Stomach smooth muscle (tissue), 2 donors: Measurements from ENCODE around the gene IL25.
A peak's percentile ranks its signal among the peaks of the same experiment; 100 is the strongest.

Experiments
- H3K27ac ChIP-seq: one replicate; pipeline ENCODE4 v1.7.0; 2013; ENCODE audit warnings: mild to moderate bottlenecking, low read length, inconsistent platforms
- H3K27me3 ChIP-seq, 2 donors: one replicate each; pipeline ENCODE4 v1.7.0; 2013; ENCODE audit warnings: low read length in 2 of 2; ENCODE audit not compliant: insufficient read depth in 2 of 2, control insufficient read depth in 1 of 2
- H3K36me3 ChIP-seq, 2 donors: one replicate each; pipeline ENCODE4 v1.7.0; 2013; ENCODE audit warnings: low read length in 2 of 2; ENCODE audit not compliant: control insufficient read depth in 2 of 2, insufficient read depth in 2 of 2
- H3K4me1 ChIP-seq: one replicate; pipeline ENCODE4 v1.7.0; 2013; ENCODE audit warnings: low read length; ENCODE audit not compliant: control insufficient read depth, insufficient read depth
- H3K4me3 ChIP-seq, 2 donors: one replicate each; pipeline ENCODE4 v1.7.0; 2013; ENCODE audit warnings: low read length in 2 of 2
- H3K9ac ChIP-seq, 2 donors: one replicate each; pipeline ENCODE4 v1.7.0; 2013; ENCODE audit warnings: low read length in 2 of 2, mild to moderate bottlenecking in 1 of 2
- H3K9me3 ChIP-seq, 2 donors: one replicate each; pipeline ENCODE4 v1.7.0; 2013; ENCODE audit warnings: low read length in 2 of 2; ENCODE audit not compliant: control insufficient read depth in 2 of 2
- donor health status: healthy.
- donor health status: Pancreatic carcinoma.

IL25 gene

GRCh38 chr14:23355871-23356435 lies 16.7 kb upstream of the IL25 start:
- Histone ChIP-seq H3K4me1 (peaks cover 25% of the 10 kb centered on the region), H3K4me3 (no peak overlapping the region), H3K9ac (no peak overlapping the region), H3K9me3 (no peaks in the 10 kb centered on the region), H3K36me3 (peaks cover 0 to 9% of the 10 kb centered on the region in 2 donors), H3K27me3 (no peaks in the 10 kb centered on the region), H3K27ac (no peak overlapping the region)

- Histone ChIP-seq H3K36me3 (peaks cover 0 to 9% of the 10 kb centered on the region in 2 donors), H3K9ac (no peak overlapping the region)
These were observed 15.9 kb upstream of the IL25 start for GRCh38 chr14:23356662-23357061.

GRCh38 chr14:23357261-23357660 lies 15.3 kb upstream of the IL25 start:
- H3K4me3 ChIP-seq = no peak overlapping the region
- H3K9ac ChIP-seq = no peak overlapping the region
- H3K36me3 ChIP-seq = peaks cover 0 to 9% of the 10 kb centered on the region in 2 donors
- no peaks in the 10 kb centered on the region for H3K9me3 ChIP-seq
- H3K4me1 ChIP-seq = peaks cover 19% of the 10 kb centered on the region
- H3K27me3 ChIP-seq = no peaks in the 10 kb centered on the region
- H3K27ac ChIP-seq = no peak overlapping the region

More at GRCh38 chr14:23356662-23357061, 15.9 kb upstream of the IL25 start:
- Histone ChIP-seq H3K9me3 (no peaks in the 10 kb centered on the region), H3K4me1 (peaks cover 23% of the 10 kb centered on the region), H3K27me3 (no peaks in the 10 kb centered on the region), H3K4me3 (no peak overlapping the region), H3K27ac (no peak overlapping the region)

- no peaks in the 10 kb centered on the region for H3K27me3 ChIP-seq
- no peak overlapping the region for H3K4me3 ChIP-seq
- H3K4me1 ChIP-seq = peaks cover 14% of the 10 kb centered on the region
- H3K9me3 ChIP-seq = no peaks in the 10 kb centered on the region
- H3K27ac ChIP-seq = no peak overlapping the region
- no peak overlapping the region for H3K9ac ChIP-seq
- H3K36me3 ChIP-seq = peaks cover 0 to 9% of the 10 kb centered on the region in 2 donors
These were observed 14.6 kb upstream of the IL25 start for GRCh38 chr14:23358042-23358441.

GRCh38 chr14:23358553-23359166 lies 13.9 kb upstream of the IL25 start:
- no peak overlapping the region for H3K9ac ChIP-seq
- H3K4me3 ChIP-seq = no peak overlapping the region
- peaks cover 0 to 9% of the 10 kb centered on the region in 2 donors for H3K36me3 ChIP-seq
- no peaks in the 10 kb centered on the region for H3K27me3 ChIP-seq
- H3K27ac ChIP-seq = no peak overlapping the region
- H3K4me1 ChIP-seq = peaks cover 11% of the 10 kb centered on the region
- H3K9me3 ChIP-seq = no peaks in the 10 kb centered on the region

- no peak overlapping the region for H3K9ac ChIP-seq
- no peak overlapping the region for H3K27ac ChIP-seq
- no peak overlapping the region for H3K4me3 ChIP-seq
- peaks cover 0 to 9% of the 10 kb centered on the region in 2 donors for H3K36me3 ChIP-seq
- no peaks in the 10 kb centered on the region for H3K9me3 ChIP-seq
- peaks cover 16% of the 10 kb centered on the region for H3K4me1 ChIP-seq
- H3K27me3 ChIP-seq = no peaks in the 10 kb centered on the region
These were observed 13.4 kb upstream of the IL25 start for GRCh38 chr14:23359167-23359626.

- H3K9ac ChIP-seq = no peak overlapping the region
- peaks cover 19% of the 10 kb centered on the region for H3K4me1 ChIP-seq
- no peak overlapping the region for H3K4me3 ChIP-seq
- peaks cover 0 to 9% of the 10 kb centered on the region in 2 donors for H3K36me3 ChIP-seq
- H3K27ac ChIP-seq = no peak overlapping the region
- H3K9me3 ChIP-seq = no peaks in the 10 kb centered on the region
- H3K27me3 ChIP-seq = no peaks in the 10 kb centered on the region
These were observed 12.7 kb upstream of the IL25 start for GRCh38 chr14:23359722-23360447.

- peak overlapping the region; percentile 53 for H3K27ac ChIP-seq
- no peaks in the 10 kb centered on the region for H3K9me3 ChIP-seq
- peaks cover 22% of the 10 kb centered on the region for H3K4me1 ChIP-seq
- H3K27me3 ChIP-seq = no peaks in the 10 kb centered on the region
- H3K9ac ChIP-seq = no peak overlapping the region
- H3K4me3 ChIP-seq = no peak overlapping the region
- peaks cover 0 to 9% of the 10 kb centered on the region in 2 donors for H3K36me3 ChIP-seq
These were observed 12.1 kb upstream of the IL25 start for GRCh38 chr14:23360496-23360895.

- no peaks in the 10 kb centered on the region for H3K9me3 ChIP-seq
- H3K4me1 ChIP-seq = peaks cover 27% of the 10 kb centered on the region
- peak overlapping the region; percentile 53 for H3K27ac ChIP-seq
- no peak overlapping the region for H3K9ac ChIP-seq
- H3K27me3 ChIP-seq = no peaks in the 10 kb centered on the region
- no peak overlapping the region for H3K4me3 ChIP-seq
- peaks cover 0 to 9% of the 10 kb centered on the region in 2 donors for H3K36me3 ChIP-seq
These were observed 11.3 kb upstream of the IL25 start for GRCh38 chr14:23361320-23361719.

- peak overlapping the region in 1 of 2 donors; percentile 7 for H3K9ac ChIP-seq
- peaks cover 0 to 9% of the 10 kb centered on the region in 2 donors for H3K36me3 ChIP-seq
- H3K4me3 ChIP-seq = no peak overlapping the region
- no peaks in the 10 kb centered on the region for H3K27me3 ChIP-seq
- peaks cover 31% of the 10 kb centered on the region for H3K4me1 ChIP-seq
- no peaks in the 10 kb centered on the region for H3K9me3 ChIP-seq
- no peak overlapping the region for H3K27ac ChIP-seq
These were observed 10.8 kb upstream of the IL25 start for GRCh38 chr14:23361763-23362162.
